Measurements from ENCODE around the gene PLSCR1. TPM values are rescaled to one million over a fixed set of nuclear protein-coding genes. Genes with fewer than 3 reads are reported as not detected.
"Not testable (repeated sequence)": the region's sequence is repeated elsewhere in the genome, so short reads cannot be mapped to it uniquely, and the experiment has no call there.

The PLSCR1 gene
- total RNA-seq, 1 experiment from 2014 or later, result 69.2 TPM

DNA sequence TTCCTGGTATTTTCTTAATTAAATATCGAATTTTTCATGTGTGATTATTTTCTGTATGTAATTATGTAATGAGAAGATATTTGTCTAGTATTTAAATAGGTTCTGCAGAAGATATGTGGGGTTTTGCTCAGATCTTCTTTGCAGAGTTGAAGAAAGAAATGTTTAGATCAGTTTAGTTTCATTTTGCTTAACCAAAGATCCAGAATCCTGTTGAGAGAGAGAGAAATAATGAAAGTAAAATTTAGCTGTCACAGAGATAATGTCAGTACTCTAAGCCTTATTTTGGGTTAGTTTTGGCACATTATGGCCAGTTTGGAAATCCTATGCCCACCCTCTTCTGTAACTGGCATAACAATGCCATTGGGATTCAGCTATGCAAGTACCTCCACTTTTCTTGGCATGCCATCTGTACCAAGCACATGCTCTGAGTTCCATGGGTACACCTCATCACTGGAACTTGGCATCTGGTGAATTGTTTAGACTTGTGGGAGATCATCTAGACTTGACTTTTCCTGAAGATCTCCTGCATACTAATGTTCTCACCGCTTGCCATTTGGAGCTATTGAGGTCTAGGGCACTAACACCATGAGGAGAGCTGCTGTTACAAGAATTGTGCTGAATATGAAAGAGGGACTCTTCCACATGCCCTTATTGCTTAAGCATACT is 30.9 kb downstream of the PLSCR1 start:
- peak; percentile 4 for DNase-seq (ENCODE audit: low spot score)

DNA sequence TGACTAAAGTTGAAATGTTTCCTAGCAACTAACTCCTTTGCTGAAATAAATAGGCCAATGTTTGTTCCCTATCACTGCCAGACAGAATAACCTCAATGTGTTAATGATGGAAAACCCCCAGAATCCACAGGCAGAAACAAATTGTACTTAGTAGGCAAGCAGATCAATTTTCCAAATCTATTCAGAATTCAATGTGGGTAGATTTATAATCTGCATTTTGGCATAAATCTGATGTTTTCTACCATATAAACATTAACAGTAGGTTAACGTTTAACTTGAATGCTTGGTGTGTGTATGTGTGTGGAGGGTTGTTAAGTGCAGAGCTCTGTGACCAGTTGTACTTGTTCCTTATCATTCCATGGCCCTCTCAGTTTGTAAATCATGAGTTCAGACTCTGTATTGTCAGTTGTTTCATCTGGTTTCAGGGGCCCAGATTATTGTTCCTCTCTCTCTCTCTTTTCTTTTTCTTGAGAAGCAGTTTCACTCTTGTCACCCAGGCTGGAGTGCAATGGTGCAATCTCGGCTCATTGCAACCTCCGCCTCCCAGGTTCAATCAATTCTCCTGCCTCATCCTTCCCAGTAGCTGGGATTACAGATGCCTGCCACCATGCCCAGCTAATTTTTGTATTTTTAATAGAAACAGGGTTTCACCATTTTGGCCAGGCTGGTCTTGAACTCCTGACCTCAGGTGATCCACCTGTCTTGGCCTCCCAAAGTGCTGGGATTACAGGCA is 32.8 kb downstream of the PLSCR1 start:
- no peak for DNase-seq (ENCODE audit: low spot score)

DNA sequence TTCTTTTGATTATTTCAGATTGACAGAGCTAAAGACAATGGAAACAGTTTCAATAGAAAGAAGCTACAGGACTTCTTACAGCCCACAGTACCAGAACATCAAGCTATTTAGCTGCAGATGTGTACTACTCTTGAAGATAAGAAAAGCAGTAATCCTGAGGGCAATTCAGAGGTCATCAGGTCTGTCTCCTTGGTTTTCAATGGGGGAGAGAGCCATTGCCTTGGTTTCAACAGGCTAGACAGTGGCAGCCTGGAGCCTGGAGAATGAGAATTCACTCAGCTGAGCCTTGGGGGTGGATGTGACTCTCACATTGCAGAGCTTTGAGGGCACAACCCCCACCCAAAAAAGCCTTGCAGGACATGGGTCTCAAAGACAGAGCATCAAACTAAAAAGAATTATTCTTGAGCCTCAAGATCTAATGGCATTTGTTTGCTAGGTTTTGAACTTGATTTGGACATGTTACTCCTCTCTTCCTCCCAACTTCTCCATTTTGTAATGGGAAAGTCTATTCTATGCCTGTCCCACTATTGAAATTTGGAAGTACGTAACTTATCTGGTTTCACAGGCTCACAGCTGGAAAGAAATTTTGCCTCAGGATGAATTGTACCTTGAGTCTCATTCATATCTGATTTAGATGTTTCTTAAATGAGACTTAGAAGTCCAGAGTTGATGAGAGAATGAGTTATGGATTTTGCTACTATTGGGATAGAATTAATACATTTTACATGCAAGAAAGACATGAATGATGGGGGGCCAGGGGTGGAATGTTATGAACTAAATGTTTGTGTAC is 36.9 kb downstream of the PLSCR1 start:
- DNase-seq (ENCODE audit: low spot score), result peak; percentile 3

DNA sequence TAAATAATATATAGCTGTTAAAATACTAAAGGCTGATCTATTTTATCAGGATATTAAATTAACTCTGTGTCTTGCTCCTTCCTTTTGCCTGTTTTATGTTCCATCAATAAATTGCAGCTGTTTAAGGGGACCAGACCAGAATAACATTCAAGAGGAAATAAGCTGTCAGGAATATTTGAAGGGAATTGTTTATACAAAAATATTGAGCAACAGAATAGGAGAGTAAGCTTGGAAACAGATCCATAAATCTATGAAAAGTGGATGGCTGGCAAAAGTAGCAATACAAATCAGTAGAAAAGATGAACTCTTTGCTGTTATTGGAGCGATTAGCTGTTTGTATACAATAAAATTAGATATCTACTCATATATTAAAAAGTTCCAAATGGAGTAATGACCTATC is 38.9 kb downstream of the PLSCR1 start:
- DNase-seq (ENCODE audit: low spot score), result no peak

DNA sequence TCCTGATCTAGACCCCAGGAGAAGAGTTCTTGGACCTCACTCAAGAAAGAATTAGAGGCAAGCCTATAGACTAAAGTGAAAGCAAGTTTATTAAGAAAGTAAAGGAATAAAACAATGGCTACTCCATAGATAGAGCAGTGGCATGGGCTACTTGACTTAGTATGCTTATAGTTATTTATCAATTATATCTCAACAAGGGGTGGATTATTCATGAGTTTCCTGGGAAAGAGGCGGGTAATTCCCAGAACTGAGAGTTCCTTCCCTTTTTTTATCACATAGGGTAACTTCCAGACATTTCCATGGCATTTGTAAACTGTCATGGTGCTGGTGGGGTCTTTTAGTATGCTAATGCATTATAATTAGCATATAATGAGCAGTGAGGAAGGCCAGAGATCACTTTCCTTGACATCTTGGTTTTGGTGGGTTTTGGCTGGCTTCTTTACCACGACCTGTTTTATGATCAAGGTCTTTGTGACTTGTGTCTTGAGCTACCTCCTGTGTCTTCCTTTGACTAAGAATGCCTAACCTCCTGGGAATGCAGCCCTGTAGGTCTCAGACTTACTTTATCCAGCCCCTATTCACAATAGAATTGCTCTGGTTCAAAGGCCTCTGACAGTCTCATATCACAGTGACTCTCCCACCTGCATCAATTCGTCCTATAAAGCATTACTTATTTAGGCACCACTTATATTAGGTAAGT is 39.8 kb downstream of the PLSCR1 start:
- DNase-seq (ENCODE audit: low spot score), result no peak

DNA sequence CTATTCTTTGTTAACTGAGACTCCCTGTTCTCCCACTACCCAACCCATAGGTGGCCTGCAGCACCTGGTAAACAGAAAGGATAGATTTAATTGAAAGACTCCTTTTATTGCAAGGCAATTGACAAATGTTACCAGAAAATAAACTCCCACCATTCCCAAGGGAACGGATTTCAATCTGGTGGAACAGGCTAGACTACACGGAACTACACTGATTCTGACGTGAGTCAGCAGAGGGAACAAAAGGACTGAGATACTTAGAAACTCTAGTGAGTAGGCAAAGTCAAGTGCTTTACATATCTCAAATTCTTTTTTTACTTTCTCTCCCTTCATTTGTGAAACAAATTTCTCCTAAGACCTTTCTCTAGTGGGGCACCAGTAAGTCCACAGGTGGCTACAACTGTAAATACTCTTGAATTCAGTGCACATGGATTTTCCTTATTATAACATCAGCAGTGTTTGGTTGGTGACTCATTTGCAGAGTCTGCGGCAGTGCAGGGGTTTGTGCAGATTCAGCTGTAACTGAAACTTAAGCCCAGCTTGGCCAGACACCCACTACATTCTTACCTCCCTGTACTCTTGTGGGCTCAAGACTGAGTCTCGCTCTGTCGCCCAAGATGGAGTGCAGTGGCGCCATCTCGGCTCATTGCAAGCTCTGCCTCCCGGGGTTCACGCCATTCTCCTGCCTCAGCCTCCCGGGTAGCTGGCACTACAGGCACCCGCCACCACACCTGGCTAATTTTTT is 40.8 kb downstream of the PLSCR1 start:
- DNase-seq (ENCODE audit: low spot score), result peak; percentile 86

DNA sequence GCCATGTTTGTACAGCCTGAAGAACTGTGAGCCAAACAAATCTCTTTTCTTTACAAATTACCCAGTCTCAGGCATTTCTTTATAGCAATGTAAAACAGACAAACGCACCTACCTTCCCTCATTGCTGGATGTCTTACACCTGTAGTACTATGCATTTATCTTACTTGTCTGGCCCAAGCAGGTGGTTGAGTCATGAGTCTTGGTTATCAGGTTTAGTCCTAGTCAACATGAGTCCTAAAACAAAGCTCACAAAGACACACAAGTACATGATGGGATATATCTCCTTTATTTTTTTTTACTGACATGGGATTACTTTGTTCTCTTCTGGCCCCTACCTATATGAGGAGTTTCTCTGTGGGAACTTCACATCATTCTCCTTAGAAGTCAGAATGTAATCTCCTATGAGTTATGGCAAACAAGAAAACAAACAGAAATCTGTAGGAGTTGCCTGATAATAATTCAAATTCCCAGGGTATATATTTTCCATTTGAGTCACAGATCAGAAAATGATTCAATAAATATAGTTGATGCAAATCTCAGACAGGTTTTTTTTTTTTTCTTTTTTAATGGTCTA is 41.4 kb downstream of the PLSCR1 start:
- no peak for DNase-seq (ENCODE audit: low spot score)

DNA sequence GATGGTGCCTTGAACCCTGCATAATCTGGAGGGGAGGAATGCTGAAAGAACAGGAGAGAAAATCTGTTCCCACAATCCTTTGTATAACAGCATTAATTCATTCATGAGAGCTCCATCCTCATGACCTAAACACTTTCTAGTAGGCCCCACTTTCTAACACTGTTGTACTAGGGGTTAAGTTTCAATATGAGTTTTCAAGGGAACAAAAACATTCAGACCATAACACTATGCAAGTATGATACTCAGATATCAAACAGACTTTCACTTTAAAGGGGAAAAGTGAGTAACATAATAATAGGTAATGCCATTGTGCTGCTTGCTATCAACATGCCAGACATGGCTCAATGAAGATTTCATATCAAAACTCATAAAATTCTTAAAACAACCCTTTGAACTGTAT is 42.7 kb downstream of the PLSCR1 start:
- DNase-seq (ENCODE audit: low spot score), result no peak

DNA sequence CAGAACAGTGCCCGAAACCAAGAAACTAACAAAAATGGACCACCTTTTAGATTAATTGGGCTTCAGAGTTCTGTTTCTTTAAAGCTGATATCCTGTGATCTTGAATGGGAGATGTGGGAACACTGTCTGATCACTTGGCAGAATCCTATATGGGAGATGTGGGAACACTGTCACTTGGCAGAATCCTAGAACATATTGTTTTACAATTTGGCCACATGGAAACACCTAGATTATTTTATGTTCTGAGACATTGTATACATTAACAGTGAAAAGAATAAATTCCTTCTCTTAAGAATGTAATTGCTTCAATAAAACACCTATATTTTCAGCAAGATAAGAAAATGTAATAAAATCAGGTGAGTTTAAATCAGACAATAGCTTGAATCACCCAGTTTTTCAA is 44.7 kb downstream of the PLSCR1 start:
- no peak for DNase-seq (ENCODE audit: low spot score)

DNA sequence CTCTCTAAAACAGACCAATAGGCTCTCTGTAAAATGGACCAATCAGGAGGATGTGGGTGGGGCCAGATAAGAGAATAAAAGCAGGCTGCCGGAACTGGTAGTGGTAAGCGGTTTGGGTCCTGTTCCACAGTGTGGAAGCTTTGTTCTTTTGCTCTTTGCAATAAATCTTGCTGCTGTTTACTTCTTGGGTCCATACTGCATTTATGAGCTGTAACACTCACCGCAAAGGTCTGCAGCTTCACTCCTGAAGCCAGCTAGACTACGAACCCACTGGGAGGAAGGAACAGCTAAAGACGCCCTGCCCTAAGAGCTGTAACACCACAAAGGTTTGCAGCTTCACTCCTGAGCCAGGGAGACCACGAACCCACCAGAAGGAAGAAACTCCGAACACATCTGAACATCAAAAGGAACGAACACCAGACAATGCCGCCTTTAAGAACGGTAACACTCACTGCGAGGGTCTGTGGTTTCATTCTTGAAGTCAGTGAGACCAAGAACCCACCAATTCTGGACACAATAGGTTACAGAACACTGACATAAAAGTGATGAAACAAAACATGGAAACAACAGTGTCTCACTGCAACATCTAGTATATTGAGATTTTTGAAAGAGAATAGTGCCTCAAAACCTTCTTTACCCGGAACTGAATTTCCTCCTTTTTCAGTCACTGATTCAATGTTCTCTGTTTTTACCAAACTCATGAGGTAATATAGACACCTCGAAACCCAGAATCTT is 46.2 kb downstream of the PLSCR1 start:
- DNase-seq (ENCODE audit: low spot score), result no peak

DNA sequence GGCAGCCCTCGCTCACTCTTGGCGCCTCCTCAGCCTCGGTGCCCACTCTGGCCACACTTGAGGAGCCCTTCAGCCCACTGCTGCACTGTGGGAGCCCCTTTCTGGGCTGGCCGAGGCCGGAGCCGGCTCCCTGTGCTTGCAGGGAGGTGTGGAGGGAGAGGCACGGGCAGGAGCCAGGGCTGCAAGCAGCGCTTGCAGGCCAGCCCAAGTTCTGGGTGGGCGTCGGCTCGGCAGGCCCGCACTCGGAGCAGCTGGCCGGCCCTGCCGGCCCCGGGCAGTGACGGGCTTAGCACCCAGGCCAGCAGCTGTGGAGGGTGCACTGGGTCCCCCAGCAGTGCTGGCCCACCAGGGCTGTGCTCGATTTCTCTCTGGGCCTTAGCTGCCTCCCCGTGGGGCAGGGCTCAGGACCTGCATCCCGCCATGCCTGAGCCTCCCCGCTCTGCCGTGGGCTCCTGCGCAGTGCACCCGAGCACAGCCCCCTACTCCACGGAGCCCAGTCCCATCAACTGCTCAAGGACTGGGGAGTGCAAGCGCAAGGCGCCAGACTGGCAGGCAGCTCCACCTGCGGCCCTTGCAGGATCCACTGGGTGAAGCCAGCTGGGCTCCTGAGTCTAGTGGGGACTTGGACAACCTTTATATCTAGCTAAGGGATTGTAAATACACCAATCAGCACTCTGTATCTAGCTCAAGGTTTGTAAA is 47.1 kb downstream of the PLSCR1 start:
- DNase-seq (ENCODE audit: low spot score), result not testable (repeated sequence)

DNA sequence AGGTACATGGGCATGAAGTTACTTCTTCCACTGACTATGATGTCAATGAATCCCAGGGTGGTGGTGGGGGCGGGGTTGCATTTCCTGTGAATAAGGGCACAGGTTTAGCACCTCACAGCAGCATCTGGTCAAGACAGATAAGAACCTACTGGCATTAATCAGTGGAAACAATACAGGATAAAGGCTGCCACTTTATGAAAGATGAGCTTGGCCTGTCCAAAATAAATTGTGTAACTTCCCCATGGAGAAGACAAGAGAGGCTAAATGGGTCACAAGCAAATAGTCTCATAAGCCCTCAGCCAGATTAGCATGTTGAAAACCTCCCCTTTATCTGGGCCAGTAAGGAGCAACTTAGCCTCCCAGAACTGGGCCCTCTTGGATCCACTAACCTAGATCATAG is 47.7 kb downstream of the PLSCR1 start:
- DNase-seq (ENCODE audit: low spot score), result no peak

DNA sequence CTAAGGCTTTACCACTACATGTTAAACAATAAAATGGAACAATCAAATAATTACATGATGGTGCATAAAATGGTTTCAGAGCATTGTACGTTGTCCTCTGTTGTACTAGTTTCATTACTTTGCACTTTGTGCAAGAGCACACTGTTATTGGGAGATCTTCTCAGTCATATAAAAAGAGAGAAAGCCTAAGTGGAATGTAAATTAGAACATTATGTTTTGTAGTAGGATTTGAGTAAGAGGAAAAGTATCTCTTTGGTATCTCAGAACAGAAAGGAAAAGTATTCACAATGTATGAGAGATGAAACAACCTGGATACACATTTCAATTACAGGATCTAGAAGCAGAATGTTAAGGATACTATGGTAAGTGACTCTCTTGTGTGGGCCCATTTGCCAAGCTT is 48.2 kb downstream of the PLSCR1 start:
- no peak for DNase-seq (ENCODE audit: low spot score)

DNA sequence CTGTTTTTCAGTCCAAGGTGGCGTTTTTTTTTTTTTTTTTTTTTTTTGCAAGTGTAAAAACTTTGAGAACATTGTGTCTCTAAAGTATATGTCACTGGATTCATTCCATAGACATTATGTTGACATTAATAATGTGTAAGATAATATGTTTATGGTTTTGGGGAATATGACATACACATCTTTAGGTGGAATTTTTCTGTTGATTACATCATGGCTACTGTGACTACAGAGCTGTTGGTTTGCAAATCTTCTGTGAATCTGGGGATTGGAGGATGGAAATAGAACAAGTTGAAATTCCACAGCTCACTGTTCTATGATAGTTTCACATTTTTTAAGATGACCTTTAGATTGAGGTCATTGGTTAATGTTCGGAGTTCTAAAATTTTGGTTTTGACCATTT is 50.6 kb downstream of the PLSCR1 start:
- DNase-seq (ENCODE audit: low spot score), result no peak

DNA sequence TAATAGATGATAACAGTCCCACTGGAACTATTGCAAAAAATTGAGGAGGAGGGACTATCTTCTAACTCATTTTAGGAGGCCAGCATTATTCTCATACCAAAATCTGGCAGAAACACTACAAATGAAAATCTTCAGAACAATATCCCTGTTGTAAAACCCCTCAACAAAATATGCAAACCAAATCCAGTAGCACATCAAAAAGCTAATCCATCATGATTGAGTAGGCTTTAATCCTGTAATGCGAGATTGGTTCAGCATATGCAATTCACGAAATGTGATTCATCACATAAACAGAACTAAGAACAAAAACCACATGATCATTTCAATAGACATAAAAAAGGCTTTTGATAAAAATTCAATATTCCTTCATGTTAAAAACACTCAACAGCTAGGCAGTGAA is 51.2 kb downstream of the PLSCR1 start:
- no peak for DNase-seq (ENCODE audit: low spot score)

DNA sequence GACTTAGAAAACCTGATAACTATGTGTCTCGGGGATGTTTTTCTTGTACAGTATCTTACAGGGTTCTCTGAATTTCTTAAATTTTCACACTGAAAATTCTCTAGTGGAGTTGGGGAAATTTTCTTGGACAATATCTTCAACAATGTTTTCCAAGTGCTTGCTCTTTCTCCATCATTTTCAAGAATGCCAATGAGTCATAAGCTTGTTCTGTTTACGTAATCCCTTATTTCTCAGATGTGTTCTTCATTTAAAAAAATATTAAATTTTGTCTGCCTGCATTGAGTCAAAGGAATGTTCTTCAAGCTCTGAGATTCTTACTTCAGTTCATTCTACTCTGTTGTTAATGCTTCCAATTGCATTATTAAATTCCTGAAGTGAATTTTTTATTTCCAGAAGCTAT is 53.1 kb downstream of the PLSCR1 start:
- DNase-seq (ENCODE audit: low spot score), result no peak

DNA sequence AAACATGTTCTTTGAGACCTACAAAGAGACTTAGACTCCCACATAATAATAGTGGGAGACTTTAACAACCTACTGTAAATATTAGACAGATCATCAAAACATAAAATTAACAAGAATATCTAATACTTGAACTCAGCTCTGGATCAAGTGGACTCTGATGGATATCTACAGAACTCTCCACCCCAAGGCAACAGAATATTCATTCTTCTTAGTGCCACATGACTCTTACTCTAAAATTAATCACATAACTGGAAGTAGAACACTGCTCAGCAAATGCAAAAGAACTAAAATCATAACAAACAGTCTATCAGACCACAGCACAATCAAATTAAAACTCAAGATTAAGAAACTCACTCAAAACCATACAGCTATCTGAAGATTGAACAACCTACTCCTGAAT is 59.1 kb downstream of the PLSCR1 start:
- no peak for DNase-seq (ENCODE audit: low spot score)

DNA sequence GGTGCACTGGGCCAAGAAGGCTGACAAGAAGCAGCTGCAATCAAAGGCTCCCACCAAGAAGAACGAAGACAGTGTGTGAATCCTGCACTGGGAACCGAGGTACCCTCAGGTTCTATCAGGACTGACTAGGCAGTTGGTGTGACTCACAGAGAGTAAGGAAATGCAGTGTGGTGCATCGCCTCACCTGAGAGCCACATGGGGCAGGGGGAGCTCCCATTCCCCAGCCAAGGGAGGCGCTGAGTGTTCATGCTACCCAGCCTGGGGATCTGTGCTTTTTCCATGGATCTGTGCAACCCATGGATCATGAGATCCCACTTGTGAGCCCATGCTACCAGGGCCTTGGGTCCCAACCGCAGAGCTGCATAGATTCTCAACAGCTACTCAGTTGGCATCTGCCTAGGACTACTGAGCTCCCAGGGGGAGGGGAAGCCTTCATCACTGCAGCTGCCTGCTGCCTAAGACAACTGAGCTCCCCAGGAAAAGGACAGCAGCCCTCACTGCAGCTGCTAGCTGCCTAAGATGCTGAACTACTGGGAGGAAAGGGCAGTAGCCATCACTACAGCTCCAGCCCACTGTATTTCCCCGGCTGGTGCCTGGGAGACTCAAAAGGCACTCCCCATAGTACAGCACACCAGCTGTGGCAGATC is 68.2 kb downstream of the PLSCR1 start:
- DNase-seq (ENCODE audit: low spot score), result no peak

DNA sequence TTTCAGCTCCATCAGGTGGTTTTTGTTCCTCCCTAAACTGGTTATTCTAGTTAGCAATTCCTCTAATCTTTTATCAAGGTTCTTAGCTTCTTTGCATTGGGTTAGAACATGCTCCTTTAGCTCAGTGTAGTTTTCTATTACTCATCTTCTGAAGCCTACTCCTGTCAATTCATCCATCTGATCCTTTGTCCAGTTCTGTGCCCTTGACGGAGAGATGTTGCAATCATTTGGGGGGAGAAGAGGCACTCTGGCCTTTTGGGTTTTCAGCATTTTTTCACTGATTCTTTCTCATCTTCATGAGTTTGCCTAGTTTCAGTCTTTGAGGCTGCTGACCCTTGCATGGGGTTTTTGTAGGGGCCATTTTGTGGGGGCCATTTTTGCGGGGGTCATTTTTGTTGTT is 69.4 kb downstream of the PLSCR1 start:
- not testable (repeated sequence) for DNase-seq (ENCODE audit: low spot score)
